ENCODE data around the gene TAOK3. TPM values are rescaled to one million over a fixed set of nuclear protein-coding genes. Genes with fewer than 3 reads are reported as not detected.
A peak's percentile ranks its signal among the peaks of the same experiment; 100 is the strongest.

Gene TAOK3
- total and polyA plus RNA-seq, 2 of the 8 experiments (the other 6 are each of a cell fraction or from before 2014, with no cell fraction given), result 5.2 to 9.3 TPM

GRCh38 chr12:118125743-118126118 lies 247.0 kb downstream of the TAOK3 start:
- no peak overlapping the region for H4K5ac ChIP-seq (ENCODE audit: insufficient read length, low read depth, low read length)
- H2BK15ac ChIP-seq (ENCODE audit: low read length), result no peak overlapping the region
- H3K4me1 ChIP-seq (replicated peaks in 1 of 4; ENCODE audit: control insufficient read depth in 3 of 4, insufficient read depth in 4 of 4, low read length in 3 of 4), result peaks cover 0 to 11% (median 6%) of the 10 kb centered on the region in 4 experiments; a peak in 5 of 7 replicates
- no peaks in the 10 kb centered on the region for H3K79me1 ChIP-seq (ENCODE audit: low read depth, low read length)
- no peak overlapping the region for H3K18ac ChIP-seq (ENCODE audit: extremely low read depth, low read length)
- no peaks in the 10 kb centered on the region for H4K20me1 ChIP-seq (replicated peaks in 1 of 2; ENCODE audit: control insufficient read depth in 1 of 2, insufficient read depth in 2 of 2, low read length in 2 of 2)
- no peak overlapping the region for H4K91ac ChIP-seq (replicated peaks; ENCODE audit: insufficient read length, low read length)
- 89% methylated on average over 4 of the region's 4 CpGs; no CpG with 5 or more reads in 1 of the 2 experiments for WGBS, 2 experiments (ENCODE audit: extremely low coverage in 1 of 2, insufficient coverage in 1 of 2, insufficient read length in 1 of 2, insufficient replicate concordance in 2 of 2, low coverage in 1 of 2, low lambda C conversion rate in 2 of 2, missing lambda C conversion rate in 1 of 2)
- no peaks in the 10 kb centered on the region for H3K9me3 ChIP-seq (ENCODE audit: insufficient read depth in 2 of 2, low read depth in 1 of 2, low read length in 1 of 2)
- no peaks in the 10 kb centered on the region for H3K27me3 ChIP-seq (replicated peaks in 1 of 4; ENCODE audit: control insufficient read depth in 3 of 4, extremely low read depth in 1 of 4, insufficient read depth in 3 of 4, low read length in 3 of 4)
- H3K14ac ChIP-seq (ENCODE audit: insufficient read length), result no peak overlapping the region
- H4K8ac ChIP-seq (ENCODE audit: extremely low read depth, insufficient read depth, low read length), result no peak overlapping the region; the same call in 1 of the 2 replicates
- H3K4me3 ChIP-seq (ENCODE audit: extremely low read depth in 1 of 4, insufficient read depth in 2 of 4, low read depth in 3 of 4, low read length in 4 of 4), result no peak overlapping the region
- no peak overlapping the region for H3K27ac ChIP-seq (ENCODE audit: low read depth, low read length)
- 0 out of 2 replicates have a peak overlapping the region, but pooled peaks have one; percentile 39 for H2BK12ac ChIP-seq (ENCODE audit: low read depth, low read length)
- no peak overlapping the region for H2BK120ac ChIP-seq (replicated peaks; ENCODE audit: low read depth, low read length)
- no peak overlapping the region for H3K4me2 ChIP-seq (ENCODE audit: insufficient read depth in 1 of 2, low read depth in 2 of 2, low read length in 2 of 2)
- H3K9ac ChIP-seq (replicated peaks in 1 of 4; ENCODE audit: extremely low read depth in 1 of 4, low read depth in 3 of 4, low read length in 3 of 4), result no peak overlapping the region
- H3K4ac ChIP-seq (replicated peaks; ENCODE audit: insufficient read length, low read depth, low read length), result no peak overlapping the region
- H3K56ac ChIP-seq (replicated peaks; ENCODE audit: insufficient read length, low read depth, low read length), result no peak overlapping the region
- DNase-seq (ENCODE audit: low read depth in 1 of 2, low spot score in 2 of 2), result no peak
- no peaks in the 10 kb centered on the region for H3K23me2 ChIP-seq (ENCODE audit: low read depth, low read length)
- ChIA-PET POLR2A (ENCODE audit: partially characterized antibody) (interaction anchor here (11.5 kb wide), 1 partner anchor 13 kb away, joined by 130 read pairs; the partner anchor contains the start of gene PEBP1), CTCF (ENCODE audit: partially characterized antibody) (interaction anchor here (0.6 to 8.2 kb wide), 3 partner anchors 19 to 250 kb away, joined by 3 to 39 read pairs (median 4); partner anchors contain the start of gene SUDS3)
- no peaks in the 10 kb centered on the region for H3K36me3 ChIP-seq (ENCODE audit: control insufficient read depth in 2 of 4, insufficient read depth in 4 of 4, low read length in 3 of 4)
- no peaks in the 10 kb centered on the region for H3K79me2 ChIP-seq (ENCODE audit: control insufficient read depth in 1 of 2, insufficient read depth in 2 of 2, low read length in 2 of 2)
- H2BK5ac ChIP-seq (ENCODE audit: low read depth, low read length), result peak overlapping the region; percentile 44; the same call in 1 of the 2 replicates
- H2AFZ ChIP-seq (ENCODE audit: low read length), result no peak overlapping the region
- H3K23ac ChIP-seq (ENCODE audit: insufficient read length), result no peak overlapping the region
- no peak overlapping the region for H2AK5ac ChIP-seq (ENCODE audit: low read depth, low read length)
- no peak for FAIRE-seq
- no peak overlapping the region; the same call in 1 of the 2 replicates for H2BK20ac ChIP-seq (ENCODE audit: low read length)
- TF ChIP-seq FOSL1 (IDR thresholded peaks at IDR 0.05; ENCODE audit: insufficient read depth, low read depth, low read length) (no peak), EZH2 (IDR thresholded peaks at IDR 0.05; ENCODE audit: low read depth, low read length, severe bottlenecking) (no peak), POLR2A (IDR thresholded peaks at IDR 0.05; ENCODE audit: control extremely low read depth in 1 of 2, low read depth in 2 of 2, low read length in 2 of 2) (no peak), RNF2 (IDR thresholded peaks at IDR 0.05; ENCODE audit: borderline replicate concordance, low read depth, low read length, missing control alignments, poor library complexity, severe bottlenecking) (no peak), BRCA1 (IDR thresholded peaks at IDR 0.05; ENCODE audit: low read depth, low read length) (no peak), NRF1 (IDR thresholded peaks at IDR 0.05; ENCODE audit: low read depth, low read length) (no peak), PHF8 (conservative IDR thresholded peaks at IDR 0.05; ENCODE audit: low read depth, low read length) (no peak), RFX5 (IDR thresholded peaks at IDR 0.05; ENCODE audit: borderline replicate concordance, low read depth, low read length) (no peak), POU5F1 (IDR thresholded peaks at IDR 0.05; ENCODE audit: low read depth, low read length) (no peak), KDM1A (IDR thresholded peaks at IDR 0.05; ENCODE audit: borderline replicate concordance, low read length) (no peak), RAD21 (IDR thresholded peaks at IDR 0.05 in 1 of 2, conservative IDR thresholded peaks at IDR 0.05 in 1 of 2; ENCODE audit: low read depth in 2 of 2, low read length in 2 of 2) (no peak)
- TF ChIP-seq, protein P1, sequence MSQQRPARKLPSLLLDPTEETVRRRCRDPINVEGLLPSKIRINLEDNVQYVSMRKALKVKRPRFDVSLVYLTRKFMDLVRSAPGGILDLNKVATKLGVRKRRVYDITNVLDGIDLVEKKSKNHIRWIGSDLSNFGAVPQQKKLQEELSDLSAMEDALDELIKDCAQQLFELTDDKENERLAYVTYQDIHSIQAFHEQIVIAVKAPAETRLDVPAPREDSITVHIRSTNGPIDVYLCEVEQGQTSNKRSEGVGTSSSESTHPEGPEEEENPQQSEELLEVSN (IDR thresholded peaks at IDR 0.05), result no peak
